NCI-H460 (cell line): ENCODE measurements around the gene RBM38. TPM values are rescaled to one million over a fixed set of nuclear protein-coding genes. Genes with fewer than 3 reads are reported as not detected.

Experiments
- DNase-seq: peaks from one replicate; pipeline ENCODE4 v3.0.0-alpha.2; 2016; ENCODE audit warnings: low read depth; ENCODE audit errors: extremely low read depth
- total RNA-seq: library from RNA; depleted of rRNA; stranded (reverse); fragments of >200 nt; shearing (Covaris generic); gene quantifications from 2 replicates; pipeline ENCODE4 v1.2.3, GENCODE V29; 2014

Gene RBM38
- total RNA-seq, 1 experiment from 2014 or later, result 18.2 TPM

GRCh38 chr20:57432480-57432861, 41.3 kb downstream of the RBM38 start:
- no peak for DNase-seq

- DNase-seq, result peak; percentile 27
Observed at GRCh38 chr20:57432862-57433491, 41.8 kb downstream of the RBM38 start.

DNA sequence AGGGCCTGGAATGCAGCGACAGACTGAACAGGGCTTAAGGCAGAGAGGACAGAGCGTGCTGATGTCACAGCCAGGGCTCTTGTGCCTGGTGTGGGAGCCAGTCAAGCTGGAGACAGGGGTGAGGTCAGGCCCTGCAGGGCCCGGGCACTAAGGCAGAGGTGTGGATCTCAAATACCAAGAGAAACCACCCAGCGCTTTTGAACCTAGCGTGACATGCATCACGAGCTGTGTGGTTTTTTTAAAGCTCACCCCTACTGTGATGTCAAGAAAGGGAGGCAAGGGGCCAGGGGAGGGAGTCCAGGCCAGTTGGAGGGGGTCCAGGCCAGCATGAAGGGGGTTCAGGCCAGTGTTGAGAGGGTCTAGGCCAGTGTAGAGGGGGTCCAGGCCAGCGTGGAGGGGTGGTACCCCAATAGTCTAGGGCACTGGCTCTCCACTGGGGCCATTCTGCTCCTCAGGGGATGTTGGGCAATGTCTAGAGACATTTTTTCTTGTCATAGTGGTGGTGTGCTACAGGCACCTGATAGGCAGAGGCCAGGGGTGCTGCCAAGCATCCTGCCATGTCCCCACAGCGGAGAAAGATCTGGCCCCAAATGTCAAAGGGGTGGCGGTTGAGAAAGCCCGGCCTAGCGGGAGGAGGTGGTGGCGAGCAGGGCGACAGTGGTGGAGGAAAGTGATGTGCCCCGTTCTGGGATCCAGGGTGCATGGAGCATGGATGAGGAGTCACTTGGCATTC, 42.6 kb downstream of the RBM38 start:
- DNase-seq, result no peak

DNA sequence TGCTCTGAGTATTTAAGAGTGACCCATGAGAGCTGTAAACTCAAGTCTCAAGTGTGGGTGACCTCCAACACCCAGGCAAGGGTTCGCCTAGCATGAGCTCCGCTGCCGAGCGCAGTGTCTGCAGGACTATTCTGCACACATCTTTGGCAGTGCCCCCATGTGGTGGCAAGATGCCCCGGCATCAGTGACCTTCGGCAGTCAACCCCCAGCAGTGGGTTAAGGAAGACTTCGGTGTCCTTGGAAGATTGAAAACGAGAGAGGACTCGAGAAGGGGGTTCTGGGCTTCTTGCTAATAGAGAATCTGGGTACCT, 43.1 kb downstream of the RBM38 start:
- no peak for DNase-seq

DNA sequence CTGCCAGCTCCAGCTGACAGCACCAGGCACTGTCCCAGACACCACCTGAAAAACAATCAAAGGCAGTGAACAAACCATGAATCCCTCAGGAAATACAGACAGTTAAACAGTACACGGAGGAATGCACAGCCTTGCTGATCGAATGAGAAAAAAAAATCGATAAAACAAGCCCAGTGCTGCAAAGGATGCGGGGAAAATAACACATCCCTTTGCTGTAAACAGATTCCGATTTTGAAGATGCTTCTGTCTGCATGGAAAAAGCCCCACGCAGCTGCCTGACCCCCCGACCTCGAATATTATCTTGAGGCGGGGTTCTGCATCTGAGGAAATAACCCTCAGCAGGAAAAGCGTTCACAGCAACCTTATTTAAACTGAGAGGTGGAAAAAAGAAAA, 43.9 kb downstream of the RBM38 start:
- DNase-seq, result no peak

DNA sequence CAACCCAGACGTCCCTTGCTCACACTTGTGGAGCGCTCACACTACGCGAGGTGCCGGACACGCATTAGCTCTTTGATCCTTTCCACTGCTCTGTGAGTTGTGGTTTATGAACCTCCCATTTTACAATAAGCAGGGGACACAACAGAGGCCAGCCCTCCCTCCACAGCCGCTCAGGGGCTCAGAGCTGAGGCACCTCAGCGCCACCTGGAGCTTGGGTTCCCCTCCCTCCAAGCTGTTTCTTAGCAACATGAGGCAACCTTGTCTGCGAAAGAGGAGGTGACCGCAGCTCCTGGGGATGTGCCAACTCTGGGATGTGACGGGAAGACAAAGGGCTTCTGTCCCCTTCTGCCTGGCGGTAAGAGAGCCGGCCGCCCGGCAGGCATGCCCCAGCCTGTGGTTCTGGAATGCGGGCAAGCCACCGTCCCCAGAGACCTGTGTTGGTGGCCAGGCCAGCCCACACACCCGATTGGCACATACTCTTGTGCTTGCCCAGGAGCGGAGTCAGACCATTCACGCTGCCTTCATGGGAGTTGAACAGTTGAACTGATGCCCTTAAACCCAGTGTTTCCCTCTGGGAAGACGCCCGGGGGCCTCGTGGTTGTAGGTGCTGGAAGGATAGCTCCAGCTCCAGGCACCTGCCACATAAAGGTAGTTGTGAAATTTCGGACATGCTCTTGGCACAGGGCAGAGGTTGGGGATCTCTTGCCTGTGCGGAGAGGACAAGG, 44.5 kb downstream of the RBM38 start:
- DNase-seq, result peak; percentile 35

GRCh38 chr20:57436223-57436545, 45.0 kb downstream of the RBM38 start:
- DNase-seq, result no peak

GRCh38 chr20:57437267-57437666, 46.1 kb downstream of the RBM38 start:
- DNase-seq, result no peak

- no peak for DNase-seq
Observed at GRCh38 chr20:57437672-57438330, 46.6 kb downstream of the RBM38 start.

- no peak for DNase-seq
Observed at GRCh38 chr20:57438552-57438951, 47.4 kb downstream of the RBM38 start.

GRCh38 chr20:57439432-57439831, 48.2 kb downstream of the RBM38 start:
- no peak for DNase-seq

DNA sequence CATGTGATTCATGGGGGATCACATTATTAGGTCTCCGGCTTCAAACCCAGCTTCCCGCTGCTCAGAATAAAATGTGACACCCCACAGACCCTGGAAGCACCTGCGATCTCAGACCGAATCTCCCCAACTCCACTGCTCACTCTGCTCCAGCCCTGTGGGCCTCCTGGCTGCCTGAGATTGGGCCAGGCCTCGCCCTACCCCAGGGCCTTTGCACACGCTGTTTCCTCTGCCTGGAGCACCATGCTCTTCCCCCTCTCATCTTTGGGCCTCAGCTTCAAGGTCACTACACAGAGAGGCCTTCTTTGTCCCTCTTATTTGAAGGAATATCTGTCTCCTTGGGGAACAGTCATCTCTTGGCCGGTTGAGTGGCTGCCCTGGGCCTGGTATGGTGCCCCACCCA, 48.8 kb downstream of the RBM38 start:
- no peak for DNase-seq

GRCh38 chr20:57440678-57441509, 49.7 kb downstream of the RBM38 start:
- no peak for DNase-seq

DNA sequence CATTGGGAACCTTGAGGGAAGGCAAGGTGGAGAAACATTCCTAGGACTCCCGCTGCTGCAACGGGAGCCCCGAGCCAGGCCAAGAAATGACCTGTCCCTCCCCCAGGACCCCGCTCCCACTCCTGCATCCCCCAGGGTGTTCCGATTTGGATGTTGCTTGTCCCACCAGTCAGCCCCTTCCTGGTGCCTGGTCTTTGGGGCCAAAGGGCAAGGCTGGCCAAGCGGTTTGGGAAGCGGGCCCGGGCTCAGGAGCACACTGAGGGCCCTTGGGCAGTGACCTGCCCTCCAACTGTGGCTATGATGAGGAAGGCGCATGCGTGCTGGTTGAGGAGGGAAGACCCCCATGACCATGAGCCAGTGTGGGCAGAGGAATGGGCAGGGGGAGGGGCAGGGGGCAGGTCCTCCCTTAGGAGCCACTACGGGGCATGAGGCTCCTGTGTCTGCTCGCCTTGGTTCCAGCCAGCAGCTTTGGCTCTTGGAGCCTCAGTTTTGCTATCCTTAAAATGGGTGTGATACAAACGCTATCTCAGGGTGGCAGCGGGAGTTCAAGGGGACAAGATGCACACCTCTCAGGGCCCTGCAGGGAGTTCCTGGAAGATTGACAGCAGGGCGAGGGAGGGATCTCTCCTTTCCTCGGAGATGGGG, 50.4 kb downstream of the RBM38 start:
- no peak for DNase-seq

DNA sequence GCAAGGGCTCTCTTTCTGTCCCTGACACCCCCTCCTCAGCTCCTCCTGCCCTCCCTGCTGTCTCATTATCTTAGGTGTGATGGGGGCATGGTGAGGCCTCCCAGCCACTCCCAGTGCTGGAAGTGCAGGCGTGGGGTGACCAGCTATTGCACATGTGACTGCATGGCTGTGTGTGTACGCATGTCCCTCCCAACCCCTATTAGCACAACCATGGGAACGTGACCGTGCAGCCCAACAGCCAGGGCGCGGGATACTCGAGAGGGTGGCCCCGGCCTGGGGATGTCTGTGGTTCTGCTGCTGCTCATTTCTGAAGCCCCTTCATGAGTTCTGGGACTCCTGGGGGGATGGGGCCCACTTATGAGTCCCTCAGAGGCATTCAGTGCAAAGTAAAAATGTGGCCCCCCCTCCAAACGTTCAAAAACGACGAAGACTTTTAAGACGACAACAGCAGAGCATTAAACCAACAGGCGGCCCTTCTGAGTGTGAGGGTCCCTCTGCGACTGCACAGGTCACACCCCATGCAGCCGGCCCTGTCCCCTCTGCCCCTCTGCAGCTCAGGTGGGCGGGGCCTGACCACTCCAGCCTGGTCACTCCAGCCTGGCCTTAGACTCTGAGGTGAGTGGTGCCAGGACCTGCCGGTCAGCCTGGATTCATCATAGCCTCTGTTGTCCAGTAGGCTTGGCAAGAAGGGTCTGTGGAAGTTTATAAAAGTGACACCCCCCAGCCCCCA, 51.1 kb downstream of the RBM38 start:
- DNase-seq, result no peak

DNA sequence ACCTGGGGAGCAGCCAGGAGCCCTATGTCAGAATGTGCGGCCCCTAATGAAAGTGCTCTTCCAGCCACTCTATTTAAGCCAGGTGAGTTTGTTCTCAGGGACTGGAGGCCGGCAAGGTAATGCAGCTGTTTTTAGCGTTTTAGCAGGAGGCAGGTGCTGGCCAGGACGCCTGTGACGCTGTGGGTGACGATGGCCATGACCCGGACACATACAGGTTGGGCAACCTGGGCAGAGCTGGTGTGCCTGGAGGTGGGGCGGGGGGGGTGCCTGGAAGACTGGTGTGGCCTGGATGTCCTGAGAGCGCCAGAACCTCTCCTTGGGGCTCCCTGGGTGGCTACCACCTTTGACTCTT, 51.7 kb downstream of the RBM38 start:
- DNase-seq, result no peak

DNA sequence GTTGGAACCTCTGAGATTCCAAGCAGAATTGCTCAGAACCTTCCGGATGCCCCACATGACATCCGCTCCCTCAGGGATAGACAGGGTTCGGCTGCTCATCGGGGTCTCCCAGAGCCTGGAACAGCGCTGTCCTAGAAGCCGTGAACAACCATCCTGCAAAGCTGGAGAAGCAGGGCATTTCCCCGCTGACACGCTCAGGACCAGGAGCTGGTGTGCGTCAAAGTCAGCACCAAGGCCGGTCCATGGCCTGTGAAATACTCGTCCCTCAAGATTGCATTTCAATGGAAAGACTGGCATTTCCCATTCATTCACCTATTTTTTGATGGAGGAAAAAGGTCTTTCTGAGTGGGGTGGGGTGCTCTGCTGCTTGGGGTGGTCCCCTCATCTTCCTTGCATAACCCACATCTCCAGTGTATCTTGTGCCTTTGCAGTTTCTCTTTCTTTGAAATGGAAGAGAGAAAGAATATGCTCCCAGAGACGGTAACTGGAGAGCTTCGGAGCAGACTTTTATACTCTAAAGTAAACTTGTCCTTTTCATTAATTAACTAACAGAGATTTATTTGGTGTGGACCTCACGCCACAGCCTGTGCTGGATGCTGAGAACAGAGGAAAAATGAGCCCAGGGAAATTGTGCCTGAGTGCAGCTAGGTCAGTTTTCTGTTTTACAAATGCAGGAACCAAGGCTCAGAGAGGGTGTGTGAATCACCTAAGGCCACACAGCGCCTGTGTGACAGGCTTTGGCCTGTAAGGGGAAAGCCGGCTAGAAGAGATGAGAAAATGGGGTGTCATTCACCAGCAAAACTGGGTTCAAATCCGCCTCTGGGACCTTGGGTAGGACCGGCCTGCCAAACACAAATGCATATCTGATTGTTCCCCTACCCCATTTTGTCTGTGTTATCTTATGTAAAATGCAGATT, 52.4 kb downstream of the RBM38 start:
- no peak for DNase-seq

DNA sequence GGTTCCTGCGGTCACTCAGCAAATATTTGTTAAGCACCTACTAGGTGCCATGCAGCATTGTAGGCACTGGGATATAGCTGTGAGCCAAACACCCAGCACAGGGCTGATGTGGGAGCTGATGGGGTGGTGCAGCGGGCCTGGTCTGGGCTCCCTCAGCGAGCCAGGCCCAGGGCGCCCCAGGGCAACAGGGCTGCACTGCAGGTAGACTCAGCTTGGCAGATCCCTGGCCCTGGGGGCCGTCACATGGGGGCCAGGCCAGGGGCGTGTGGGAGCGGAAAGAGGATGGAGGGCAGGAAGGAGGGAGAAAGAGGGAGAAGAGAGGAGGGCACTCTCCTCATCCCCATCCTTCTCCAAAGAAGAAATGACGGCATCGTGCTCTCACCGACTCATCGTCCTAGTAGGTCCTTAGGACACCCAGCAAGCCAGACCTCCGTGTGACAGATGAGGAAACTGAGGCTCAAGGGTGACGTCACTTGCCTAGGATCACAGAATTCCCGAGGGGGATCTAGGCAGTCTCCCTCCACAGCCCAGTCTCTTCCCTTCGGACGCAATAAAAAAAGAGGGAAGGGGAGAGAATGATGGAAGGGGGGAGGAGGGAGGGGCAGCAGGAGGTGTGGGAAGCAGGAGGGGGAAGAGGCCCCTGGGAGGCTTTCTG, 53.3 kb downstream of the RBM38 start:
- no peak for DNase-seq
